A673 (cell line): ENCODE measurements around the gene ANKRD10.

Source experiments
- CTCF ChIP-seq: fragments of 300-800, 200-600 bp; sonication (generic); conservative IDR thresholded peaks from 2 replicates; pipeline ENCODE4 v1.5.1; 2017; ENCODE audit warnings: low read depth, mild to moderate bottlenecking, antibody characterized with exemption, low read length, moderate library complexity, mixed read lengths
- EZH2 ChIP-seq: fragments of 200-600 bp; sonication (generic); IDR thresholded peaks from 2 replicates; pipeline ENCODE4 v1.6.1; 2017; ENCODE audit warnings: borderline replicate concordance, low read depth, mild to moderate bottlenecking, mixed read lengths, antibody characterized with exemption, low read length; ENCODE audit not compliant: poor library complexity, severe bottlenecking

GRCh38 chr13:110915874-110916206 lies 971 bp upstream of the ANKRD10 start:
- TF ChIP-seq CTCF, result no peak
- TF ChIP-seq EZH2, result no peak
